HG03175 (cell line): ENCODE results near the gene SASH1.
"Not testable (repeated sequence)": the region's sequence is repeated elsewhere in the genome, so short reads cannot be mapped to it uniquely, and the experiment has no call there.

Source experiments
- ATAC-seq: cut with Tn5 transposase; IDR thresholded peaks from one replicate; pipeline ENCODE4 v1.9.1; 2021; ENCODE audit warnings: mild to moderate bottlenecking, moderate library complexity; ENCODE audit not compliant: unreplicated experiment

The SASH1 gene

DNA sequence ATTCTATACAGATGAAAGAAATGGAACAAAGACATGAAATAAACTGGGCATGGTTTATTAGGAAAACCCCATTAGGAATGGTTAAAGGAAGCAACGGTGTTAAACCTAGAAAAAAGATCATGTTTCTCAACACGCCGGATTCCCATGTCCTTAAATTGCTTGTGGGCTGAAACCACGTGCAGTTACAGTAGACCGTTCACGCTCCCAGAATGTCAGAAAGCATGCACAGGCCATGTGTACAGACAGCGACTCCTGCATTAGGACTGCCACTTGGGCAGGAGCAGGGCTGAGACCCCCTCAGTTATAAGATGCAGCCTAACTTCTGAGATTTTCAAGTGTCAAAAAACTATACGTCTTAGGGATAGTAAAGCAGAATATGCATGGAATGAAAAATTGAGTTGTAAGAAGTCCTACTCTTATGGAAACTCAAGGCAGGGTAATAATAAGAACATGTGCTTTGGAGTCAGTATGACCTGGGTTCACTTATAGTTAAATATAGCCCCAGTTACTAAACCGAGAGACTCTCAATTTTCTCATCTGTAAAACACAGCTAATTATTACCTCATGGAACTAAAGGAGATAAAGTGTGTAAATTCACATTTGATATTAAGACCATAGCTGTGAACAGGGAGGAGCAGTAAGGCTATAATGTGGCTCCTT, 230.2 kb downstream of the SASH1 start:
- ATAC-seq = no peak

DNA sequence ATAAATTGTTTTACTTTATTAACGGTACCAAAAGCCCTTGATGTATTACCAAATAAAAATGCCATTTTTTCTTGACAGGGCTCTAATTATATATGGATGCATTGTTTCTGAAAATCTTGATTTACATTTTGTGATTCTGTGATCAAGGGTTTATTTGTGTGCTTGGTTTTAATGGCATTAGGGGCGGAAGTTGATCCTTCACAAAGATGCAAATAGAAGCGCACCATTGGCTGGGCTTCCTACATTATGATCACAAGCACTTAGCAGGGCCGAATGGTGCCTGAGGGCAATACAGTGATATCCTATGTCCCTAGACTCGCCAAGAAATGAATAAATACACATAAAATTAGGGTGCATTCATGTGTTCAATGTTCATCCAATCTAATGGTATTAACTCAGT, 231.3 kb downstream of the SASH1 start:
- ATAC-seq = no peak

DNA sequence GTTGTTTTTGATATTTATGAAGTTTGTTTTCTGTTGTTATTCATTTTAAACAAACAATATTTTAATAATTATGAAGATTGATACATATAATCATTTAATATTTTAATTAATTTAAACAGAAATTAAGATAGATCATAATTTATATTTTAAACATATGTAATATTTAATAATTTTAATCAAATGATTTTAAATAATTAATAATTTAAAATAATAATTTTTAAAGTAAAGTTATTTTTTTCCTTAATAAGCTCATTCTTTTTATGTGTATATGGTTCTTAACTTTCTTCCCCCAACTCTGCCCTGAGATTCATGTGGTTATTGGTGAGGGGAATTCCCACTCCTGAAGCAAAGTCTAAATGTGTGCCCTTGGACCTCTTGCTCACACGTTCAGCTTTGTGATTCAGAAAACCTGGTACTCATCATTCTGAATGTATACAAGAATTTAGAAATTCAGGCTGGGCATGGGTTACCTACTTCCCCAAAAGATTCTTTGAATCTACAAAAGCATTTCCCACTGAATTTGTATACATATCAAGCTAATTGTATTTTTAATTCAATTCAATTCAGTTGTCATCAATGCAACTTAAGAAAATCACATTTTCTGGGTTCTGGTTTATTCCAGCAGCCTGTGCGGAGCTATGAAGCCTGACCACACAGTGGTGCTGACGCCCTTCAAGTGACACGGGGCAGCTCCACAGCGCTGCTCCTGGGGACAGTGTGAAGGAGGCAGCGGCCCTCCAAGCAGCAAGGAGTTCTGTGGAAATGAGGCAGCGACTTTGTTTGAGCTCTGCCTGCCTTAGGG, 235.2 kb downstream of the SASH1 start:
- ATAC-seq = peak; percentile 96

DNA sequence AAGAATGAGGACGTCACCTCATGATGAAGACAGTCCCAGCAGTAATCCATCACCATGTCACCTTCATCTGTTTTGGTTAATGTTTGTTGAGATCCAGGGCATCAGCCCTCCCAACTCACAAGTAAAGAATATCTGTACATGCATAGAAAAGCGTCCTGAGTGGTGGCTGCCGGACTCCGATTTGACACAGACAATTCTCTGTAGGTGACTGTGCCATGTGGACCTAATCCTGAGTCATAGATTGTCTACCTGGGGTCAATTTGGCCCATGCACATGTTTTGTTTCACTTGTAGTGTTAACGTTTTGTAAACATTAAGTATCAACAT, 235.8 kb downstream of the SASH1 start:
- peak; percentile 8 for ATAC-seq

DNA sequence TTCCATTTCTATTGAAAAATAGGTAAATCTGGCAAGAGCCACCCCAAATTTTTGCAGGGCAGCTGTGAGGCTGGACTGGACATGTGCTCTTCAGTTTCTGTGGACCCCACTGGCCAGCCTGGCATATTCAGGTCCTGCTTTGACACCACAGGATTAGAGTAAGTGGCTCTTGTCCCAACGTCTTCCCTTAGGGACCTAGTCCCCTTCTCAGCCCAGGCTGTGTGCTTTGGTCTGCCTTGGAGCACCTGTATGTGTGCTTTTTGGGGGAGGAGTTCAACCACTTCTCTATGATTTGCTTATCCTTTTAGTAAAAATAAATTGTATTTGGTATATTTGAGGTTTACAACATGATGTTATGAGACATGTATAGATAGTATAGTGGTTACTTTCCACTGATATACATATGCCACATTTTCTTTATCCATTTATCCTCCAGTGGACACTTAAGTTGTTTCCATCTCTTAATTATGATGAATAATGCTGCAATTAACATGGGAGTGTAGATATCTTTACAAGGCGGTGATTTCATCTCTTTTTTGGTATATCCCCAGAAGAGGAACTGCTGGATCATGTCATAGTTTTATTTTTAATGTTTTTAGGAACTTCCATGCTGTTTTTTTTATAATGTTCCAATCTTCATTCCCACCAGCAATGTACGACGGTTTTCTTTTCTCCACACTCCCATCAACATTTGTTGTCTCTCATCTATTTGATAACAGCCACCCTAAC, 236.4 kb downstream of the SASH1 start:
- no peak for ATAC-seq

DNA sequence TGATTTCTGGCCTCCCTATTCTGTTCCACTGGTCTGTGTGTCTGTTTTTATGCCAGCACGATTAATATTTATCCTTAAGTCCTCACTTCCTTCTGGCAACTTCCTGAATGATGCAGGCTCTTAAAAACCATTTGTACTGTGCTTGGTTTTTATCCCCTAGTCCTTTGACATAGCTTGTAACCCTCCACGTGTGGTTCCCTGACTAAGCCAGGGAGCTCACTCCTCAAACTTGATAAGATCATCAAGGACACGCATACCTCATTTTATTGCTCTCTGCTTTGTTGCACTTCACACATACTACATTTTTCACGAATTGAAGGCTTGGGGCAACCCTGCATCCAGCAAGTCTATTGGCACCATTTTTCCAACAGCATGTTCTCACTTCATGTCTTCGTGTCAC, 237.8 kb downstream of the SASH1 start:
- no peak for ATAC-seq

DNA sequence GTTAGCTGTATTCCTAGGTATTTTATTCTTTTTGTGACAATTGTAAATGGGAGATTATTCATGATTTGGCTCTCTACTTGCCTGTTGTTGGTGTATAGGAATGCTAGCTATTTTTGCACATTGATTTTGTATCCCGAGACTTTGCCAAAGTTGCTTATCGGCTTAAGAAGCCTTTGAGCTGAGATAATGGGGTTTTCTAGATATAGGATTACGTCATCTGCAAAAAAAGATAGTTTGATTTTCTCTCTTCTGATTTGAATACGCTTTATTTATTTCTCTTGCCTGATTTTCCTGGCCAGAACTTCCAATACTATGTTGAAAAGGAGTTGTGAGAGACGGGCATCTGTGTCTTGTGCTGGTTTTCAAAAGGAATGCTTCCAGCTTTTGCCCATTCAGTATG, 241.0 kb downstream of the SASH1 start:
- ATAC-seq = no peak

DNA sequence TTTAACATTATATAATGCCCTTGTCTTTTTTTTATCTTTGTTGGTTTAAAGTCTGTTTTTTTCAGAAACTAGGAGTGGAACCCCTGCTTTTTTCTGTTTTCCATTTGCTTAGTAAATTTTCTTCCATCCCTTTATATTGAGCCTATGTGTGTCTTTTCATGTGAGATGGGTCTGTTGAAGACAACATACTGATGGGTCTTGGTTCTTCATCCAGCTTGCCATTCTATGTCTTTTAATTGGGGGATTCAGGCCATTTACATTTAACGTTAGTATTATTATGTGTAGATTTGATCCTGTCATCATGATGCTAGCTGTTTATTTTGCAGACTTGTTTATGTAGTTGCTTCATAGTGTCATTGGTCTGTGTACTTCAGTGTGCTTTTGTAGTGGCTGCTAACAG, 243.0 kb downstream of the SASH1 start:
- ATAC-seq = not testable (repeated sequence)

DNA sequence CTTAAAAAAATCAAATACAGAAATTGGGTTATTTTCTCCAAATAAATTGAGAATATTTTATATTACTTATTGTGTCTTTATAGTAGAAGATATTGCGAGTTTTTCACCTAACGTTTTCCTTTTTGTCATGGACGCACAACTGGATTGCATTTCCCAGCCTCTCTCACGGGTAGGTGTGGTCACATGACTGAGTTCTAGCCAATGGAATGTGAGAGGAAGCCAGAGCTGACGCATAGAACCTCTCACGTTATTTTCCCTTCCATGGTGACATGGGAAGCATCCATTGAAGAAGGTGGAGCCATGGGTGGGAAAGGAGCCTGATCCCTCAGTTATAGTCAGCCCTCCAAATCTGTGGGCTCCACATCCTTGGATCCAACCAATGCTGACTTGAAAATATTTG, 248.2 kb downstream of the SASH1 start:
- no peak for ATAC-seq

DNA sequence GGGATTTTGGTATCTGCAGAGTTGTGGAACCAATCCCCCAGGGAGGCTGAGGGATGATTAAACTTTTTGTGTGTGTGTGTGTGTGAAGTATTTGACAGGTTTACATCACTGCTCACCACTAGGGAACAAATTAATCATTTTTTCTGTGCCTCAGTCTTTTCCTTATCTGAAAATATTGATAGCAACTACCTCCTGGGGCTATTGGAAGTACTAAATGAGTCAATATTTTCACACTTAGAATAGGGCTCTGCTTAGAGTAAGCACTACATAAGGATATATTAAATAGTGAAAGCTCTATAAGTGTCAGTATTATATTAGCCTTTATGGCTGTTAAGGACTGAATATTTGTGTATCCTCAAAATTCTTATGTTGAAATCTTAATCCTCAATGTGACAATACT, 249.0 kb downstream of the SASH1 start:
- ATAC-seq = no peak

DNA sequence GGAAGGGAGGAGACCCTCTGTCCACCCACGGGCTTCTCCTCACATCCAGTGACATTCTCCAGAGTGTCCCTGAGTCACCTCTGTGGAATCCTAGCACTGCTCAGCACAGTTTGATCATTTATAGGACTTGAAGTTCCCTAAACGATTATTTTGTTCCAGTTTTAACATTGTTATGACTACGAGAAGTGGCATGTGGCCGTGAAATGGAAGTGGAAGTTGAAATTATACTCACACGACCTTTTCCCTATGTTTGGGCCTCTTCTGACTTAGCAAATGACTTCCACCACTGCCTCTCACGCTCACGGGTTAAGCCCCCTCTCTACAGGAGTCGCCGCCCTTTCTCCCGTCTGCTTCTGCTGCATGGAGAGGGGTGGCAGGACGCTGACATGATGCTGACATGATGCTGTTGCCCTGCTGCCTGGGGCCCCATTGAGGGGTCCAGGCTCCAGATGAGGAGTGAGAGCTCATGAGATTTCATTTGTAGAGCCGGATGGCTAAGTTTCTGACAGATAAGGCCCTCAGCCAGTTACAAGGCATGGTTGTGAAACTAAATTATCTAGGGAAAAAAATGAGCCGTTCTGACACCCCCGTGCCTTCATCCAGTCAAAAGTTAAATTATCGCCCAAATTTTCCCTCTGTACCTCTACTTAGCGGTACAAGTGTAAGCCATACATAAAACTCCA, 250.6 kb downstream of the SASH1 start:
- no peak for ATAC-seq

DNA sequence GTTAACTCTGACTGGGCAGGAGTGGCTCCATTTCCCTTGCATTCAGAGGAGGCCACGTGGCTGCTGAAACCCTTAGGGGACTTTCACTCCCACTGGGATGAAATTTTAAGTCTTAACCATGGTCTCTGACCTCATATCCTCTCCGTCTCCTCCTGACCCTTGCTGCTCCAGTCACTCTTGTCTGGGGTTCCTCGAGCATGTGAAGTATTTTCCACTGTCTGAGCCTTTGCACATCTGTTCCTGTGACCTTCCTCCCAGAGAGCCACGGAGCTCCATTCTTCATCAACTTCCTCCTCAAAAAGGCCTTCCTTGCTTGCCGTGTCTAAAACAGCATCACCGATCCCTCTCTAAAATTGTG, 251.2 kb downstream of the SASH1 start:
- no peak for ATAC-seq

DNA sequence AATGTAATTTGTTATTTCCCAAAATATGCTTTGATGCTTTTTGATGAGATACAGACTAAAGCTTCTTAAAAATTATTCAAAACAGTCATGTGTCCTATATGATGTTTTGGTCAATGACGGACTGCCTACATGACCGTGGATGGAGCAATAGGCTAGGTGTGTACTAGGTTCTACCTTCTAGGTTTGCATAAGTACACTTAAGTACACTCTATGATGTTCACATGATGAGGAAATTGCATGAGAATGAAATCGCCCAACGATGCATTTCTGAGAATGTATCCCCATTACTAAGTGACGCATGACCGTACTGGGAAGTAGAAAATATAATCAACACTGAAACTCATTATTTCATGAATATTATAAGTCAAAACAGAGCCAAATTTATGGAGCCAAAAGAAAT, 252.9 kb downstream of the SASH1 start:
- no peak for ATAC-seq

DNA sequence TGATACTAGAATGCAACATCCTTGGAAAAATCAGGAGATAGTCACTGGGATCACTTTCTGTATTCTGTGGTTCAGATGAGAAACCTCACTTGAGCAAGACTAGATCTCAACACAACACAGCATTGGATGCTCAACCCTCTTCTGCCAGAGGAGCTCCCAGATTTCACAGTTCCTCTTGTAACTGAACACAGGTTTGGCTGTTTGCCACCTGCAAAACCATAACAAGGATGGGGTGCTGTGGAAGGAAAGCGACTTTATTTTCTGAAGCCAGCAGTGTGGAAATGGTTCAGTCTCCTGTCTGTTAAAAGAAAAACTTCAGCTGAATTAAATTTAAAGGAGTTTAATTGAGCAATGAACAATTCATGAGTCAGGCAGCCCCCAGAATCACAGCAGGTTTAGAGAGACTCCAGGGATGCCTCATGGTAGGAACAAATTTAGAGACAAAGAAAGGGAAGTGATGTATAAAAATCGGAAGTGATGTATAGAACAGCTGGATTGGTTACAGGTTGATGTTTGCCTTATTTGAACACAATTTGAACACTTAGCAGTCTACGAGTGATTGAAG, 254.3 kb downstream of the SASH1 start:
- ATAC-seq = no peak

DNA sequence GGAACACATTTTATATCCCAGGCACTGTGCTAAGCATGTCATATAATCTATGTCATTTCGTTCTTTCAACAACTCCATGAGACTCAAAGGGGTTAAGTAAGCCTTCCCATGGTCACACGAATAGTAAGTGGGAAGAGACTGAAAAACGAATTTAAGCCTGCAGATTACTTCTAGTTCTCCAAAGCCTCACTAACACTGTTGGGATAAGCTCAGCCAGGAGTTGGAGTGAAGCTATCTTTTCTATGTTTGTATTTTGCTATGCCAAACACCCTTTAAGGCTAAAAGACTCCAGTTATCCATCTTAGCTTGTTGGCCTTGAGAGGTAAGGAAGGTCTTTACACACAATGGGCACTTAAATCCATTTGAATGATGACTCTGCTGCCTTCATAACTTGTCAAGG, 256.1 kb downstream of the SASH1 start:
- ATAC-seq = no peak

DNA sequence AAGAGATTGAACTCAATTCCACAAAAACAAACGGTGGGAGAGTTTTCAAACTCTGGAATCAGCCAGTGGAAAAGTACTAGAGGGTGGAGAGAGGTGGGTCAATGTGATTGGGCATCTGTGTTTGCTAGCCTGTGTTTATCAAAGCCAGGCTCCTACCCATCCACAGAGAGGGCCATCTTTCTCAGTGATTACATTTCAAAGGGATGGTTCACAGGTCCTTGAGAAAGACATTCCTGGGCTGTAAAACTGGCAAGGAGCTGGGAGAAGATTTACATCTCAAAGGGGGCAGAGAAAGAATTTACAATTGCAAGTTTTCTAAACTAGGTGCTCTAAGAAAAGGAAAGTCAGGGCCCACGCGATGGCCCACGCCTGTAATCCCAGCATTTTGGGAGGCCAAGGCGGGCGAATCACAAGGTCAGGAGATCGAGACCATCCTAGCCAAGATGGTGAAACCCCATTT, 257.4 kb downstream of the SASH1 start:
- ATAC-seq = no peak
